B cell (primary cell): Measurements from ENCODE around the gene LAMP5. TPM values are rescaled to one million over a fixed set of nuclear protein-coding genes. Genes with fewer than 3 reads are reported as not detected.

Experiments
- ATAC-seq: fragments of 200-7000 bp; cut with Tn5 transposase; one replicate; pipeline ENCODE4 v1.10.0; 2021; ENCODE audit warnings: low read depth, mild to moderate bottlenecking, moderate number of reproducible peaks, moderate library complexity
- CTCF ChIA-PET: fragments of 350-600 bp; sonication (Branson Sonifier 250); formaldehyde crosslinking; loops from one replicate; lab custom pipeline; 2021; ENCODE audit warnings: antibody characterized with exemption, inconsistent platforms; lab: Charles Lee
- POLR2A ChIA-PET: fragments of 350-600 bp; sonication (Branson Sonifier 250); formaldehyde crosslinking; loops from one replicate; lab custom pipeline; 2021; ENCODE audit warnings: antibody characterized with exemption; lab: Charles Lee
- DNase-seq: peaks from one replicate; pipeline ENCODE4 v3.0.0; 2013
- H2AFZ ChIP-seq: 2 replicates; pipeline ENCODE4 v1.6.1; 2012; ENCODE audit warnings: mild to moderate bottlenecking, low read depth, low read length; ENCODE audit not compliant: insufficient read depth, poor library complexity, severe bottlenecking
- H3K27ac ChIP-seq, 2 donors: 1 replicate in 1 of 2; 2 replicates in 1 of 2; pipeline ENCODE4 v1.5.1; 2012 to 2013; ENCODE audit warnings: low read length in 2 of 2, mild to moderate bottlenecking in 2 of 2, moderate library complexity in 1 of 2
- H3K27me3 ChIP-seq, 4 experiments: fragments of 200-600 bp in 1 of 4; sonication (generic) in 1 of 4; replicated peaks in 1 of 4; 1 replicate in 2 of 4; 2 replicates in 2 of 4; pipeline versions ENCODE4 v1.6.1 to v1.7.0; 2013 to 2016; ENCODE audit warnings: low read length in 3 of 4, mild to moderate bottlenecking in 2 of 4, mixed read lengths in 1 of 4, moderate library complexity in 1 of 4; ENCODE audit not compliant: insufficient read depth in 4 of 4, control insufficient read depth in 3 of 4; ENCODE audit errors: control extremely low read depth in 1 of 4
- H3K36me3 ChIP-seq, 2 experiments: replicated peaks in 1 of 2; 1 replicate in 1 of 2; 2 replicates in 1 of 2; pipeline versions ENCODE4 v1.6.1 to v1.7.1; 2013; ENCODE audit warnings: low read length in 1 of 2; ENCODE audit not compliant: insufficient read depth in 2 of 2, control insufficient read depth in 1 of 2; ENCODE audit errors: control extremely low read depth in 1 of 2, extremely low read depth in 1 of 2
- H3K4me1 ChIP-seq, 2 donors: fragments of 200-600 bp in 1 of 2; sonication (generic) in 1 of 2; 1 replicate in 1 of 2; 2 replicates in 1 of 2; pipeline versions ENCODE4 v1.5.1 to v1.6.1; 2013 to 2017; ENCODE audit warnings: low read length in 2 of 2; ENCODE audit not compliant: control insufficient read depth in 2 of 2, insufficient read depth in 2 of 2
- H3K4me2 ChIP-seq: replicated peaks from 2 replicates; pipeline ENCODE3; 2012; ENCODE audit warnings: mild to moderate bottlenecking, low read depth, low read length; ENCODE audit not compliant: poor library complexity, severe bottlenecking
- H3K4me3 ChIP-seq, 5 experiments: fragments of 200-600 bp in 1 of 5; sonication (generic) in 1 of 5; 1 replicate in 3 of 5; 2 replicates in 2 of 5; pipeline versions ENCODE4 v1.5.1 to v1.7.0; 2011 to 2016; ENCODE audit warnings: low read length in 4 of 5, mild to moderate bottlenecking in 4 of 5, low read depth in 2 of 5, control low read depth in 1 of 5, moderate library complexity in 1 of 5; ENCODE audit not compliant: insufficient read depth in 1 of 5; ENCODE audit errors: control extremely low read depth in 1 of 5, extremely low read depth in 1 of 5
- H3K79me2 ChIP-seq: fragments of 200-600 bp; sonication (generic); one replicate; pipeline ENCODE4 v1.6.0; 2016; ENCODE audit warnings: low read length; ENCODE audit not compliant: control insufficient read depth, insufficient read depth
- H3K9ac ChIP-seq: fragments of 200-600 bp; sonication (generic); 2 replicates; pipeline ENCODE4 v1.6.1; 2017; ENCODE audit warnings: mild to moderate bottlenecking, low read length, moderate library complexity
- H3K9me3 ChIP-seq, 3 donors: one replicate each; pipeline versions ENCODE4 v1.6.1 to v1.7.1; 2013; ENCODE audit warnings: low read length in 2 of 3; ENCODE audit not compliant: control insufficient read depth in 2 of 3, insufficient read depth in 1 of 3; ENCODE audit errors: control extremely low read depth in 1 of 3
- H4K20me1 ChIP-seq: 2 replicates; pipeline ENCODE4 v1.6.0; 2012; ENCODE audit warnings: mild to moderate bottlenecking, low read length; ENCODE audit not compliant: insufficient read depth, control insufficient read depth, poor library complexity, severe bottlenecking
- H3K27ac Mint-ChIP-seq: one replicate; pipeline ENCODE4 v1.8.0; 2021; ENCODE audit warnings: mixed read lengths
- H3K27me3 Mint-ChIP-seq: one replicate; pipeline ENCODE4 v1.8.0; 2021; ENCODE audit warnings: mixed read lengths
- H3K4me1 Mint-ChIP-seq: one replicate; pipeline ENCODE4 v1.8.0; 2021; ENCODE audit warnings: mixed read lengths
- H3K4me3 Mint-ChIP-seq: one replicate; pipeline ENCODE4 v1.8.0; 2021; ENCODE audit warnings: mixed read lengths
- H3K9me3 Mint-ChIP-seq: one replicate; pipeline ENCODE4 v1.8.0; 2022; ENCODE audit warnings: mixed read lengths; ENCODE audit not compliant: insufficient read depth
- CTCF ChIP-seq: fragments of 200-600 bp; IDR thresholded peaks from one replicate; pipeline ENCODE4 v1.8.0; 2022; ENCODE audit warnings: antibody characterized with exemption, mild to moderate bottlenecking
- EZH2 ChIP-seq: IDR thresholded peaks from 2 replicates; pipeline ENCODE4 v1.6.1; 2012; ENCODE audit warnings: borderline replicate concordance, low read depth, mild to moderate bottlenecking, moderate library complexity, low read length; ENCODE audit not compliant: insufficient read depth, poor library complexity, severe bottlenecking
- WGBS: methylation state at CpG from one replicate; pipeline ENCODE4 v1.1.5; 2013; ENCODE audit warnings: missing lambda C conversion rate; ENCODE audit not compliant: insufficient coverage; 5-methylcytosine and 5-hydroxymethylcytosine counted together
- intact Hi-C: fragments of 100-400 bp; cut with micrococcal nuclease; formaldehyde crosslinking; loops from one replicate; pipeline ENCODE4 v1.10.0; 2022
- polyA plus RNA-seq: library from polyadenylated mRNA; depleted of rRNA; stranded (reverse); fragments of >200 nt; gene quantifications from 2 replicates; pipeline ENCODE4 v1.2.3, GENCODE V29; 2012
- total RNA-seq, 2 donors: library from RNA; stranded (reverse); fragments of 120-200 nt in 1 of 2; gene quantifications; 1 replicate in 1 of 2; 2 replicates in 1 of 2; pipeline versions ENCODE4 v1.2.3 to v1.2.4, GENCODE V29; 2013 to 2022

The LAMP5 gene
- total and polyA plus RNA-seq, 2 donors (not counting 1 experiment from before 2014, with no cell fraction given) = 0.17 to 1.3 TPM

GRCh38 chr20:9565910-9566550 is 51.6 kb downstream of the LAMP5 start:
- H3K4me3 ChIP-seq = no peak overlapping the region
- Mint-ChIP-seq H3K4me3 (no peak overlapping the region), H3K27ac (no peak overlapping the region), H3K9me3 (no peaks in the 10 kb centered on the region), H3K4me1 (no peaks in the 10 kb centered on the region), H3K27me3 (peaks cover 21% of the 10 kb centered on the region)
- TF ChIP-seq EZH2 (no peak), CTCF (no peak)
- no peak overlapping the region for H3K27ac ChIP-seq
- no peaks in the 10 kb centered on the region for H3K4me1 ChIP-seq
- CTCF ChIA-PET = no interaction called here
- DNase-seq (no peak), ATAC-seq (no peak)
- H4K20me1 ChIP-seq = no peaks in the 10 kb centered on the region
- WGBS = 89% methylated on average over 19 of the region's 20 CpGs
- H3K79me2 ChIP-seq = no peaks in the 10 kb centered on the region
- H3K36me3 ChIP-seq = no peaks in the 10 kb centered on the region
- H3K4me2 ChIP-seq = no peak overlapping the region
- POLR2A ChIA-PET = no interaction called here
- intact Hi-C loops = no loop called here
- H3K9me3 ChIP-seq = peaks cover 0 to 5% (median 0%) of the 10 kb centered on the region in 3 donors
- no peak overlapping the region for H3K9ac ChIP-seq
- H3K27me3 ChIP-seq = peaks cover 0 to 11% (median 0%) of the 10 kb centered on the region in 4 experiments
- no peak overlapping the region for H2AFZ ChIP-seq

GRCh38 chr20:9566977-9567376 is 52.6 kb downstream of the LAMP5 start:
- TF ChIP-seq EZH2 (no peak), CTCF (no peak)
- H3K27ac Mint-ChIP-seq = no peak overlapping the region
- peaks cover 20% of the 10 kb centered on the region for H3K27me3 Mint-ChIP-seq
- no peaks in the 10 kb centered on the region for H3K9me3 Mint-ChIP-seq
- no peak overlapping the region for H2AFZ ChIP-seq
- H4K20me1 ChIP-seq = no peaks in the 10 kb centered on the region
- POLR2A ChIA-PET = no interaction called here
- H3K79me2 ChIP-seq = no peaks in the 10 kb centered on the region
- ATAC-seq (no peak), DNase-seq (no peak)
- H3K27ac ChIP-seq = no peak overlapping the region
- H3K4me3 ChIP-seq = no peak overlapping the region
- no peaks in the 10 kb centered on the region for H3K4me1 ChIP-seq
- peaks cover 0 to 11% (median 0%) of the 10 kb centered on the region in 4 experiments for H3K27me3 ChIP-seq
- WGBS = 60% methylated on average over 1 of the region's 1 CpG
- CTCF ChIA-PET = no interaction called here
- H3K9ac ChIP-seq = no peak overlapping the region
- no peak overlapping the region for H3K4me2 ChIP-seq
- intact Hi-C loops = no loop called here
- no peaks in the 10 kb centered on the region for H3K4me1 Mint-ChIP-seq
- H3K4me3 Mint-ChIP-seq = no peak overlapping the region
- H3K9me3 ChIP-seq = peaks cover 0 to 5% (median 0%) of the 10 kb centered on the region in 3 donors
- no peaks in the 10 kb centered on the region for H3K36me3 ChIP-seq
